HepG2 (cell line): ENCODE data around the gene HDAC4.

ENCODE experiments used
- HNRNPH1 ChIP-seq: fragments of 200-400 bp; formaldehyde crosslinking; optimal IDR thresholded peaks from 2 replicates; pipeline ENCODE3; 2017; ENCODE audit warnings: mild to moderate bottlenecking, low read depth, low read length
- HNRNPL ChIP-seq: fragments of 200-400 bp; formaldehyde crosslinking; IDR thresholded peaks from 2 replicates; pipeline ENCODE4 v1.6.1; 2017; ENCODE audit warnings: mild to moderate bottlenecking, low read depth, low read length
- NR2C2 ChIP-seq: sonication (generic); formaldehyde crosslinking; IDR thresholded peaks from 2 replicates; pipeline ENCODE4 v1.4.0; 2020; ENCODE audit warnings: missing genetic modification reagents, mild to moderate bottlenecking, moderate library complexity, borderline replicate concordance
- SOX13 ChIP-seq, 3 experiments: fragments of 450-650 bp in 1 of 3; sonication (generic) in 1 of 3; formaldehyde crosslinking in 1 of 3; IDR thresholded peaks in 2 of 3; conservative IDR thresholded peaks in 1 of 3; 2 replicates each; pipeline versions ENCODE4 v1.5.0 to v1.6.1; 2016 to 2020; ENCODE audit warnings: antibody characterized with exemption in 1 of 3, mild to moderate bottlenecking in 1 of 3, missing compliant biosample characterization in 1 of 3, missing genetic modification reagents in 1 of 3, moderate library complexity in 1 of 3
- ZMYM2 ChIP-seq: sonication (generic); formaldehyde crosslinking; IDR thresholded peaks from 2 replicates; pipeline ENCODE4 v1.8.0; 2022; ENCODE audit warnings: mild to moderate bottlenecking, missing genetic modification reagents
- ZNF883 ChIP-seq: sonication (generic); formaldehyde crosslinking; IDR thresholded peaks from 2 replicates; pipeline ENCODE4 v1.5.1; 2020; ENCODE audit warnings: mild to moderate bottlenecking, missing genetic modification reagents; ENCODE audit errors: not compliant biosample characterization

DNA sequence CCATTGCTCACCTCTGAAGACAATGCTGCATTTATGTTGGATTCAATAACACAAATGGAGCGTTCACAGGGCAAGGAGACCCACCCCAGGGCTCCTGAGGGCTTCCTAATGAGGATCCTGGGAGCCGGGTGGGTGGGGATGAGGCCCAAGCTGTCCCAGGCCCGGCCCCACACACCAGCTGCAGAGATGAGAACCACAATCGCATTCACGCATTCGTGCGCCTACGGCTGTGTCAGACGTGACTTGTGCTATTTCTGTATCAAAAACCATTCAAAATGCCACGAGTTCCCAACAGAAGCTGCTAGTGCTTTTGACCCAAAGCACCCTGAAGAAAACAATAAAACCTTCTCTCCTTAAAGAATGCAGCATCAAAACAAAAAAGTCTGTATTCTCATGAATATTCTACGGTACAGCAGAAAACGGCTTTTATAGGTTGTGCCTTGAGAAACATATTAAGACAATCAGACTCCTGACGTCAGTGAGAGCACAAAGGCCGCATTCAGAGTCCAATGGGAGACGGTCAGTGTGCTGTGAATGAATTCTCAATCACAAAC is 205.4 kb downstream of the HDAC4 start:
- TF ChIP-seq ZMYM2 (CRISPR knock-in tag), result no peak
- no peak for TF ChIP-seq NR2C2 (CRISPR knock-in tag)
- TF ChIP-seq ZNF883 (CRISPR knock-in tag), result no peak
- no peak for TF ChIP-seq SOX13 (IDR thresholded peaks at IDR 0.05)
- TF ChIP-seq SOX13 (CRISPR knock-in tag; conservative IDR thresholded peaks at IDR 0.05 in 1 of 2, IDR thresholded peaks at IDR 0.05 in 1 of 2), result no peak
- no peak for TF ChIP-seq HNRNPL
- TF ChIP-seq HNRNPH1, result no peak
